Mesenchymal stem cell (in vitro differentiated cells and primary cell): ENCODE measurements around the gene UTS2R.
A peak's percentile ranks its signal among the peaks of the same experiment; 100 is the strongest.

Experiments used
- DNase-seq: peaks from one replicate; pipeline ENCODE4 v3.0.0-alpha.2; 2013
- H2AFZ ChIP-seq: one replicate; pipeline ENCODE4 v1.6.1; 2013; ENCODE audit warnings: low read depth, mild to moderate bottlenecking, control low read depth, inconsistent platforms, low read length, moderate library complexity
- H2AK5ac ChIP-seq: 2 replicates; pipeline ENCODE4 v1.6.1; 2013; ENCODE audit warnings: low read length, moderate library complexity, mild to moderate bottlenecking, inconsistent platforms; ENCODE audit not compliant: severe bottlenecking
- H2BK120ac ChIP-seq: one replicate; pipeline ENCODE4 v1.6.1; 2013; ENCODE audit warnings: low read depth, mild to moderate bottlenecking, inconsistent platforms, low read length, moderate library complexity
- H2BK12ac ChIP-seq, 2 experiments: one replicate each; pipeline ENCODE4 v1.6.1; 2013; ENCODE audit warnings: inconsistent platforms in 2 of 2, low read length in 2 of 2, mild to moderate bottlenecking in 2 of 2, moderate library complexity in 2 of 2, control low read depth in 1 of 2
- H2BK15ac ChIP-seq: one replicate; pipeline ENCODE4 v1.6.1; 2013; ENCODE audit warnings: mild to moderate bottlenecking, low read depth, inconsistent platforms; ENCODE audit not compliant: poor library complexity, severe bottlenecking
- H2BK5ac ChIP-seq: 2 replicates; pipeline ENCODE4 v1.6.1; 2013; ENCODE audit warnings: low read depth, mild to moderate bottlenecking, low read length, control low read depth, inconsistent platforms; ENCODE audit not compliant: poor library complexity, severe bottlenecking
- H3K14ac ChIP-seq, 2 experiments: one replicate each; pipeline ENCODE4 v1.6.1; 2013; ENCODE audit warnings: inconsistent platforms in 2 of 2, low read length in 2 of 2, control low read depth in 1 of 2, mild to moderate bottlenecking in 1 of 2, moderate library complexity in 1 of 2
- H3K18ac ChIP-seq, 2 experiments: one replicate each; pipeline ENCODE4 v1.6.1; 2013; ENCODE audit warnings: inconsistent platforms in 2 of 2, low read length in 2 of 2, control low read depth in 1 of 2, low read depth in 1 of 2, mild to moderate bottlenecking in 1 of 2
- H3K23ac ChIP-seq, 2 experiments: one replicate each; pipeline ENCODE4 v1.6.1; 2013; ENCODE audit warnings: inconsistent platforms in 2 of 2, low read length in 2 of 2, mild to moderate bottlenecking in 2 of 2, moderate library complexity in 2 of 2, control low read depth in 1 of 2
- H3K27ac ChIP-seq: 2 replicates; pipeline ENCODE4 v1.5.1; 2013; ENCODE audit warnings: mild to moderate bottlenecking, moderate library complexity, low read length, control low read depth, inconsistent platforms; ENCODE audit not compliant: poor library complexity, severe bottlenecking
- H3K27me3 ChIP-seq, 2 experiments: 2 replicates each; pipeline versions ENCODE4 v1.6.1 to v1.7.0; 2013; ENCODE audit warnings: low read length in 2 of 2, mild to moderate bottlenecking in 2 of 2, moderate library complexity in 2 of 2, control low read depth in 1 of 2, inconsistent platforms in 1 of 2; ENCODE audit not compliant: control insufficient read depth in 1 of 2, insufficient read depth in 1 of 2
- H3K36me3 ChIP-seq, 2 experiments: 2 replicates each; pipeline versions ENCODE4 v1.6.1 to v1.7.0; 2013; ENCODE audit warnings: low read length in 2 of 2, control low read depth in 1 of 2, inconsistent platforms in 1 of 2, low read depth in 1 of 2, mild to moderate bottlenecking in 1 of 2; ENCODE audit not compliant: insufficient read depth in 2 of 2, control insufficient read depth in 1 of 2
- H3K4ac ChIP-seq, 2 experiments: one replicate each; pipeline ENCODE4 v1.6.1; 2013; ENCODE audit warnings: inconsistent platforms in 2 of 2, low read length in 2 of 2, mild to moderate bottlenecking in 2 of 2, moderate library complexity in 2 of 2, control low read depth in 1 of 2, low read depth in 1 of 2
- H3K4me1 ChIP-seq: 2 replicates; pipeline ENCODE4 v1.6.1; 2013; ENCODE audit warnings: low read depth, low read length, control low read depth; ENCODE audit not compliant: control insufficient read depth, insufficient read depth
- H3K4me2 ChIP-seq: 2 replicates; pipeline ENCODE4 v1.6.1; 2013; ENCODE audit warnings: low read length, mild to moderate bottlenecking, inconsistent platforms; ENCODE audit not compliant: poor library complexity, severe bottlenecking
- H3K4me3 ChIP-seq, 2 experiments: 2 replicates each; pipeline versions ENCODE4 v1.5.1 to v1.7.0; 2013; ENCODE audit warnings: low read length in 2 of 2, mild to moderate bottlenecking in 2 of 2, control low read depth in 1 of 2, low read depth in 1 of 2; ENCODE audit not compliant: insufficient read depth in 1 of 2
- H3K79me1 ChIP-seq: replicated peaks from 2 replicates; pipeline ENCODE4 v1.6.1; 2013; ENCODE audit warnings: mild to moderate bottlenecking, control low read depth, low read length, inconsistent platforms; ENCODE audit not compliant: poor library complexity, severe bottlenecking
- H3K9ac ChIP-seq: 2 replicates; pipeline ENCODE4 v1.7.0; 2013; ENCODE audit warnings: mild to moderate bottlenecking, low read length, moderate library complexity
- H3K9me3 ChIP-seq: 2 replicates; pipeline ENCODE4 v1.7.0; 2013; ENCODE audit warnings: mild to moderate bottlenecking, low read length; ENCODE audit not compliant: control insufficient read depth
- H4K8ac ChIP-seq: one replicate; pipeline ENCODE4 v1.6.1; 2013; ENCODE audit warnings: inconsistent platforms, mild to moderate bottlenecking, low read length, moderate library complexity
- H4K91ac ChIP-seq: one replicate; pipeline ENCODE4 v1.6.1; 2013; ENCODE audit warnings: mild to moderate bottlenecking, low read length, inconsistent platforms
- WGBS: methylation state at CpG from one replicate; pipeline ENCODE4 v1.1.7; 2013; ENCODE audit warnings: mixed read lengths; 5-methylcytosine and 5-hydroxymethylcytosine counted together

Gene UTS2R

GRCh38 chr17:82405051-82405450, 33.5 kb downstream of the UTS2R start:
- no peak overlapping the region for H3K27ac ChIP-seq
- no peak overlapping the region for H2BK120ac ChIP-seq
- no peak overlapping the region for H3K4me2 ChIP-seq
- H3K4me1 ChIP-seq, result peaks cover 54% of the 10 kb centered on the region
- H3K79me1 ChIP-seq, result peaks cover 8% of the 10 kb centered on the region
- H3K27me3 ChIP-seq, result no peaks in the 10 kb centered on the region
- no peaks in the 10 kb centered on the region for H3K9me3 ChIP-seq
- H3K18ac ChIP-seq, result no peak overlapping the region
- H3K23ac ChIP-seq, result no peak overlapping the region
- no peak overlapping the region for H3K4ac ChIP-seq
- 93% methylated on average over 14 of the region's 14 CpGs for WGBS
- no peak overlapping the region for H4K91ac ChIP-seq
- no peak overlapping the region for H3K14ac ChIP-seq
- H2BK15ac ChIP-seq, result no peak overlapping the region
- no peak overlapping the region for H4K8ac ChIP-seq
- no peak overlapping the region for H2BK5ac ChIP-seq
- peaks cover 29 to 30% of the 10 kb centered on the region in 2 experiments for H3K36me3 ChIP-seq
- H2AK5ac ChIP-seq, result no peak overlapping the region
- H2AFZ ChIP-seq, result no peak overlapping the region
- DNase-seq, result no peak
- H2BK12ac ChIP-seq, result no peak overlapping the region
- no peak overlapping the region for H3K4me3 ChIP-seq
- H3K9ac ChIP-seq, result no peak overlapping the region

- Histone ChIP-seq H3K4me2 (no peak overlapping the region), H3K9me3 (no peaks in the 10 kb centered on the region), H3K4me3 (no peak overlapping the region), H2BK120ac (no peak overlapping the region), H4K91ac (no peak overlapping the region), H3K79me1 (peaks cover 8% of the 10 kb centered on the region), H2BK5ac (no peak overlapping the region), H2BK15ac (no peak overlapping the region), H3K23ac (no peak overlapping the region), H3K36me3 (peaks cover 28 to 29% of the 10 kb centered on the region in 2 experiments), H3K4me1 (peaks cover 50% of the 10 kb centered on the region), H3K18ac (no peak overlapping the region), H4K8ac (no peak overlapping the region), H2AK5ac (peak overlapping the region; percentile 2), H3K4ac (no peak overlapping the region), H3K14ac (no peak overlapping the region), H3K27me3 (no peaks in the 10 kb centered on the region), H3K27ac (no peak overlapping the region), H2AFZ (no peak overlapping the region), H3K9ac (no peak overlapping the region), H2BK12ac (no peak overlapping the region)
- WGBS, result 97% methylated on average over 14 of the region's 14 CpGs
- DNase-seq, result no peak
These were observed 34.6 kb downstream of the UTS2R start for GRCh38 chr17:82406131-82406671.

GRCh38 chr17:82407255-82407654, 35.7 kb downstream of the UTS2R start:
- Histone ChIP-seq H4K8ac (no peak overlapping the region), H2BK12ac (no peak overlapping the region), H3K4ac (no peak overlapping the region), H2BK120ac (no peak overlapping the region), H4K91ac (no peak overlapping the region), H3K4me1 (peaks cover 49% of the 10 kb centered on the region), H2AK5ac (no peak overlapping the region), H3K27ac (peak overlapping the region; percentile 30), H2BK5ac (no peak overlapping the region), H3K79me1 (peaks cover 17% of the 10 kb centered on the region), H2AFZ (no peak overlapping the region), H3K14ac (no peak overlapping the region), H3K23ac (no peak overlapping the region), H3K18ac (no peak overlapping the region), H3K9me3 (no peaks in the 10 kb centered on the region), H3K4me3 (no peak overlapping the region), H2BK15ac (no peak overlapping the region), H3K36me3 (peaks cover 26 to 31% of the 10 kb centered on the region in 2 experiments), H3K4me2 (no peak overlapping the region), H3K9ac (no peak overlapping the region), H3K27me3 (no peaks in the 10 kb centered on the region)
- WGBS, result 52% methylated on average over 13 of the region's 13 CpGs
- peak; percentile 3 for DNase-seq

- no peak overlapping the region for H2BK5ac ChIP-seq
- no peaks in the 10 kb centered on the region for H3K27me3 ChIP-seq
- no peak overlapping the region for H2BK15ac ChIP-seq
- H3K18ac ChIP-seq, result no peak overlapping the region
- H3K27ac ChIP-seq, result peak overlapping the region; percentile 35
- H3K4ac ChIP-seq, result no peak overlapping the region
- peaks cover 51% of the 10 kb centered on the region for H3K4me1 ChIP-seq
- no peak overlapping the region for H2BK12ac ChIP-seq
- WGBS, result 91% methylated on average over 15 of the region's 15 CpGs
- no peak overlapping the region for H2AK5ac ChIP-seq
- peaks cover 22 to 38% of the 10 kb centered on the region in 2 experiments for H3K36me3 ChIP-seq
- H4K91ac ChIP-seq, result no peak overlapping the region
- no peaks in the 10 kb centered on the region for H3K9me3 ChIP-seq
- no peak for DNase-seq
- H3K23ac ChIP-seq, result no peak overlapping the region
- H3K4me3 ChIP-seq, result no peak overlapping the region
- no peak overlapping the region for H3K14ac ChIP-seq
- no peak overlapping the region for H3K4me2 ChIP-seq
- H2BK120ac ChIP-seq, result no peak overlapping the region
- no peak overlapping the region for H3K9ac ChIP-seq
- no peak overlapping the region for H2AFZ ChIP-seq
- H3K79me1 ChIP-seq, result peaks cover 17% of the 10 kb centered on the region
- no peak overlapping the region for H4K8ac ChIP-seq
These were observed 36.8 kb downstream of the UTS2R start for GRCh38 chr17:82408288-82408937.
